T-helper 2 cell (primary cell): ENCODE measurements around the gene BABAM2.

Experiments used
- DNase-seq, 5 experiments: peaks; one replicate each; pipeline versions ENCODE4 v3.0.0 to v3.0.0-alpha.2; 2012 to 2022

Gene BABAM2

DNA sequence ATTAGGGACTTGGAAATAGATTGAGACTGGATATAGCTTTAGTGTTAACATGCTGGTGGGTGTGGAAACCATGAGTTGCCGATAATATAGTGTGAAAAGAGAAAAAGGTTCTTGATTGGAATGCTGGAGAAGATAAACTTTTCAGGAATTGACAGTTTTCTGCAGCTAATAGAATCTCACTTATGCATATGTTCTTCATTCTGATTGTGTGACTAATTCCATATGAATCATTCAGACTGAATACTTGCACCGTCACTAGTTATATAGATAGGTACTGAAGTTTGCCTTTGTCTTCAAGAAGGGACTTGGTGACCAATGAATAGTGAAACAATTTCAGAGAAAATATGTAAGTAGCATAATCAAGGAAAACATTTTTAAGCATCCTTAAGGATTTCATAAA, 276.4 kb downstream of the BABAM2 start:
- DNase-seq: no peak

DNA sequence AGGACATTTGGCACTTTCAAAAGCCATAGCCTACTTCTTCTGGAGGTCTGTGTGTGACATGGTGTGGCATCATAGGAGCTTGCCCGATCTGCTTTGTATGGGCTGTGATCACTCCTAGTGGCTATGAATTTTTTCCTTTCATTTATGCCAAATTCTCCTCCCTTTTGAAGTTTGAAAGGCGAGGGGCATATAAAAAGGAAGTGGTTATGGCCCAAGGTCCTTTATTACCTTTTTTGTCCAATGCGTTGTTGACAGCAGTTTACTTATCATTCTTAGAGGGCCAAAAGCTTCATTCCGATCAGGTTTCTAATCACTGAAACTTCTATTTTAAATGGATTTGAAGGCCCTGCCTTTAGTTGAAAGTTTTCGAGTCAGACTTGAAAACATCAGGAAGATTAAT, 277.8 kb downstream of the BABAM2 start:
- no peak for DNase-seq

DNA sequence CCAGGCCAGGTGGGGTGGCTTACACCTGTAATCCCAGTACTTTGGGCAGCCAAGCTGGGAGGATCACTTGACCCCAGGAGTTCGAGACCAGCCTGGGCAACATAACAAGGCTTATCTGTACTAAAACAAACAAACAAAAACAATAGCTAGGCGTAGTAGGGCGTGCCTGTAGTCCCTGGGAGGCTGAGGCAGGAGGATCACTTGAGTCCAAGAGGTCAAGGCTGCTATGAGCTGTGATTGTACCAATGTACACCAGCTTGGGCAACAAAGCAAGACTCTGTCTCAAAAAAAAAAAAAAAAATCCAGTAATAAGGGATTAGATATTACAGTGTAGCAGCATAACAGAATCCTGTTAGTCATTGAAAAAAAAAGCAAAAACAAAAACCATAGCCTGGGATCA, 279.0 kb downstream of the BABAM2 start:
- no peak for DNase-seq

DNA sequence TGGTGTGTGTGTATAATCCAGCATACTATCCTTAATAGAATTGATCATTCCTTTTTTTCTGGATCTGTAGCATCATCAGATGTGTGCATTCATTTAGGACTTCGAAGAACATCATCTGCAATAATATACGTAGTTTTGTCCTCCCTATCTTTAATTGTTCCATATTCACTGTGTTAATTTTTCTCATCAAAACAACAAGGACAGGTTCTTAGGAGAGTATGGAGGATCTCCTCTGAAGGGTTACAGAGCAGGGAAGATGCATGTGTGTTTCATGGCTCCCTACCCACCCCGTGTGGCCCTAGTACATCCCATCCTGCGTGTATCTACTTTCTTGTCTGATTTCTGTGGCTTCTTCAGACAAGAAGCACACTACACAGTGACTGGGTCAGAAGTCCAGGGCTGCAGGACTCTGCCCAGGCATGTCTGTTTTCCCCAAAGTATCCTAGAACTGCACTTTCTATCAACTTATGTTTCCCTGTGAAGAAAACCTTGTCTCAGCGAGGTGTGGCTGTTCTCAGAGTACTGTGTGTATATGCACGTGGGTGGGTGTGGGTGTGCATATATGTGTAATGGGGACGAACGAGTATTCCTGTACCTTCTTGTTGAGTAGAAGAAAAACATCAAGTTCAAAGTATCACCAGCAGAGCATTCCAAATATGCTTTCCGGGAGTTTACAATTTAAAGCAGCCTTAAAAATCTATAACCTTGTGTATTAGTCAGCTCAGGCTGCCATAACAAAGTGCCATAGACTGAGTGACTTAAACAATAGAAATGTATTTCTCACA, 281.8 kb downstream of the BABAM2 start:
- no peak for DNase-seq

DNA sequence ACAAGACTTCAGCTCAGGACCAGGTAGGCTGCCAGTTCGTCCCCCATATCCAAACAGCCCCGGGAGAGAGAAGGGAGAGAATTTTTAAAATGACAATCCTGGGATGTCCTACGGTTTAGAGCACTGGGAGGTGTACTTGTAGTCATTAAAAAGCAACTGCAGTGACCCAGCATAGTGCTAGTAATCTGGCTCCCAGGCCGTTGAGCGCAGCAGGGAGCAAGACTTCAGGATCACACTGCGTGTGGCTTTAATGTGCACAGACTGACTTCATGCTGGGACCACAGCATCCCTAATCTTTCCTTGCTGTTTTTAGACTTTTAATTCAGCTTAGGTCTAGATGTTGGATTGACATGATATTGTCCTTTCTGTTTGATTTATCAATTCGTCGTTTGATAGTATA, 282.8 kb downstream of the BABAM2 start:
- DNase-seq: no peak

DNA sequence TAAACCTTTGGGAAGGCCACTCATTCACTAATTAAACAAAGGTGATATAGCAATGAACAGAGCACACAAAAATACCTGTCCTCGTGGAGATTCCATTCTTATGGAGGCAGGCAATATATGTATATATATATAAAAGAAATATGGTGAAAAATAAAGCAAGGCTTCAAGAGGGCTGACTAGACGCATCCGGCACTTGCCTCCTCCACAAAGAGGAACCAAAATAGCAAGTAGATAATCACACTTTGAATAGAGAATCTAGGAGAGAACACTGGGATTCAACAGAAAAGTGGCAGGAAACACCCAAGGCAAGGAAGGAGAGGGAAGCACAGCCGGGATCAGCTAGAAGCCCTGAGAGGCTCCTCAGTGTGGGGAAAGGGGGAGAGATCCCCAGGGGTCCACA, 283.7 kb downstream of the BABAM2 start:
- no peak for DNase-seq

DNA sequence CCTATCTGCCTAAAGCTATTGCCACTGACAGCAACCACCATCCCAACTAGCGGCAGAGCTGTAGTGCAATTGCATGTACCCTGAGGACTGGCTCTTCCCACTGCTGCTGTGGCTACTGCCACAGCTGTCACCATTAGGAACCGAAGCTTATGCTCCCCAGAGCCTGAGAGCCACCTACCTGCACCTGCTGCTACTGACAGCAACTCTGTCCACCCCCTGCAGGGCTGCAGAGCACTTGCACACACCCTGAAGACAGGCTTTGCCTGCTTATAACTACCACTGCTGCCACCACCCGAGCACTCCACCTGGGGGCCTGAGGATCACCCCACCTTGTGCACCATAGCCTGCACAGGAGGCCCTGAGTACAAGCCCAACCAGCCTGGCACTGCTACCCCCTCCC, 284.5 kb downstream of the BABAM2 start:
- peak in 1 of 5 experiments; percentile 3 for DNase-seq

DNA sequence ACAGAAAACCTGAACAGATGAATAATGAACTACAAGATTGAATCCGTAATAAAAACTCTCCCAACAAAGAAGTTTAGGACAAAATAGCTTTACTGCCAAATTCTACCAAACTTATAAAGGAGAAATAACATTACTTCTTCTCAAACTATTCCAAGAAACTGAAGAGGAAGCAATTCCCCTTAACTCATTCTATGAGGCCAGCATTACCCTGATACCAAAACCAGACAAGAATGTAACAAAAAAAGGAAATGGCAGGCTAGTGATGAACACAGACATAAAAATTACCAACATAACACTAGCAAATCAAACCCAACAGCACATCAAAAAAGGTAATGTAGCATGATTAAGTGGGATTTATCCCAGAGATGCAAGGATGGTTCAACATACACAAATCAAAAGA, 288.4 kb downstream of the BABAM2 start:
- no peak for DNase-seq

DNA sequence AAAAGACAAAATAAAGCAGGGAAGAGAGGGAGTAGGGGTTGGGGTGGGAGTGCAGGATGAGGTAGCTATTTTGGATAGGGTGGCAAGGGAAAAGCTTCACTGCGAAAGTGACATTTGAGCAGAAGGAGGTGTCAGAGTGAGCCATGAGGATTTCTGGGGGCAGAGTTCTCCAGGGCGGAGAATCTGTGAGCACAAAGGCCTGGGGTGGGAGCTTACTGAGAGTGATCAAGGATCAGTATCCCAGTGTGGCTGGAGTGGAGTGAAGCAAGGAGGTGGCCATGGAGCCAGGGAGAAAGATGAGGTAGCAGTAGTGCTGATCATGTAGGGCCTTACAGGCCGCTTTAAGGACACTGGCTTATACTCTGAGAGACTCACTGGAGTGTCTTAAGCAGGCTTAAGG, 291.3 kb downstream of the BABAM2 start:
- no peak for DNase-seq

DNA sequence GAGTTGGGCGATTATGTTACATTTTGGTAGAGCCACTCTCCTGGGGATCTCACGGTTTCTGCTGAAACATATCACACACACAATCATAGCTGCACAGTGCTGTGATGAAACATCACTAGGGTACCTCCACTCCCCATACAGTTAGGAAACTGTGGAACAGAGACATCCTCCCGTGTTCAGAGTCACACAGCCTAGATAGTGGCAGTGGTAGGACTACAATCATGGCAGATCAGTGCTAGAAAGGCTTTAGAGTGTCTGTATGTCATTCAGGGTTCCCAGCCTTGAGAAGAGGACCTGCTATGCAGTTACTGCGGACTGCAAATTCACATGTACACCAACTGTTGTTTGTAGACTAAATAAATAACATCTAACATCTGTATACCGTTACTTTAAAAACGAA, 291.8 kb downstream of the BABAM2 start:
- no peak for DNase-seq

DNA sequence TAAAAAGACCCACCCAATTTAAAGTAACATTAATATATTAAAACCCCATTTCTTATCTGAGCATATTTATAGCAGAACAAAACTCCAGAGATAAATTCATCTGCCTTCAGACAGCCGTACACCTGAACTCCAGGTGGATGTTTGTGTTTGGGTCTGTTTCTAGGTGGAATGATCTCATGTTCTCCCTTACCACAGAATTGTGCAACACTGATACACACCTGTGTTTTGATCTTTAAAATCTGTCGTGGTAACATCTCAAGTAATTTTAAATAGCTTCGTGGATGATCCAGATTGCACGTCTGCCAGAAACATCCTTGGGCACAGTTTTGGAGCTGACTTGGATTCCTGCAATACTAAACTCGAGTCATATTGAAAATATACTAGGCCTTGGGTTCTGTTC, 294.6 kb downstream of the BABAM2 start:
- DNase-seq: no peak

DNA sequence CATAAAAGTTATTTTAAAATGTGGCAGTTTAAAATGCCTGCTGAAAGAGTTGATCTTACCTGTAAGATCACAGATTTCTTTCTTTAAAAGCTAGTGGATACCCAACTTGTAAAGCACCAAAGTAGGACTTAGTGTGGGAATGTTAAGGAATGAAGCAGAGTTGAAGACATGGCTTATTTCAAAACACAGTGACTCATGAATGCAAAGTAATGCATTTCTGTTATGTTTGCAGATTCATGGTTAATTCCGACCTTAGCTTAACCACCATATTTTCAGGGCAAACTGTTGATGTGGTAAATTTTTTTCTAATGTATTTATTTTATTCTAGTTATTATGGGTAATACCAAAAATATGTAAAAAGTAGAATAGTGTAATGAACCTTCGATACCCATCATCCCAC, 295.4 kb downstream of the BABAM2 start:
- DNase-seq: no peak

DNA sequence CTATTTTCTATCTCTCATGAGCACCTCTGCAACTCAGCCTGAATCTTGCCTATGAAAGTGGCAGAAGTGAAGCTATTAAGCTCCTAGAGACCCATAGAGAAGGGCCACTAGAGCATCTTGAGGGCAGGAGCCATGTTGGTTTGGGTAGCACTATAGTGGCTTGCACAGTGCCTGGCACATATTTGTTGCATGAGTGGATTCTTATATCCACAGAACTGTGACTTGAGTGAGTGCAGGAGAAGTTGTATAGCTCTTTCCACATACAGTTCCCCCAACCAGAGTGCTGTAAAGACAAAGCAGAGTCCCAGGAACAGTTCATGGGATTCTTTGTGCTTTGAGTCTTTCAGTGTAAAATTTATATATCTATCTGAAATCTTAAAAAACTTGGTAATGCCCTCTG, 296.7 kb downstream of the BABAM2 start:
- DNase-seq: no peak

DNA sequence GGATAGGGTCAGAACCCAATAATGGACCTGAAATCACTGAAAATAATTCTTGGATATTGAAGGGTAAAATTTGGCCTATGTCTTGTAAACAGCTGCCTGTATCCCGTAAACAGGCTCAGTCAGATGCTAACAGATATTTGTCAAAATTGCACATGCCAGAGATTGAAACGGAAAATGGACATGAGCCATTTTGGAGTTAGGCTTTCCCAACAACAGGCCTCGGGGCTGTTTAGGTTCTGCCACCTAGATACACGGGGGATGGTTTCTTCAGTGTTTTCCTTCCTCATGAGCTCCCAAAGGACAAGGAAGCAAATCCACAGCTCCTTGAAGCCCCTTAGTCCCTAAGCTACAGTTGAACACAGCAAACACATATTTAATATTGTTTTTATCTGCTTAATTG, 297.9 kb downstream of the BABAM2 start:
- no peak for DNase-seq

DNA sequence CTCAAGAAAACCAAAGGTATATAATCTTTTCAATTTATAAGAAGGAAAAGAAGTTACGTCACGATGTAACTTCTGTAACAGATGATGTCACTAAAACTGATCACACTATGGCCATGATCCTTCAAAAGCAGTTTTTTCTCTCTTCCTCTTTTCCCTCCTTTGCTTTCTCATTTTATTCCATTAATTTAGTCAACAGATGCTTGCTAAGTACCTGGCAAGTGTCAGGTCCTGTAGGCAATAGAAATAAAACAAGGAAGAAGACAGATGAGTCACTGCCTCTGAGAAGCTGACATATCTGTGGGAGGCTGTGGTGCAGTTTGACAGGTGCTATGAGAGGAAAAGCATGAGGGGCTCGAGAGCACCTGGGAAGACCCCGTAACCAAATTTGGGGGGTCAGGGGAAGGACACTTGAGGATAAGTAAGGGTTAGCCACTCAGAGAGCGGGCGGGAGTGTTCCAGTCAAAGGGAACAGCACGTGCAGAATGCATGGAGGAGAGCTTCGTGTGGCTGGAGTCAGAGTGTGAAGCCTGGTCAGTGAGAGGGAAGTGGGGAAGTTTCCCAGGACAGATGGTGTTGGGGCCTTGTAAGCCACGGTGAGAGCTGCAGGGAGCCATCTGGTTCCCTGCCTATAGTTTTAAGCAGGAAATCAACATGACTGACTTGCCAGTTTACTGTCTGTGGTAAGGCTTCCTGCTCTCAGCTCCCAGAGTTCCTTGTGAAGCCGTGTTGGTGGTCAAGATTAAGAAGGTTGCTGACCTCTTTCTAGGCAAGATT, 303.3 kb downstream of the BABAM2 start:
- no peak for DNase-seq

DNA sequence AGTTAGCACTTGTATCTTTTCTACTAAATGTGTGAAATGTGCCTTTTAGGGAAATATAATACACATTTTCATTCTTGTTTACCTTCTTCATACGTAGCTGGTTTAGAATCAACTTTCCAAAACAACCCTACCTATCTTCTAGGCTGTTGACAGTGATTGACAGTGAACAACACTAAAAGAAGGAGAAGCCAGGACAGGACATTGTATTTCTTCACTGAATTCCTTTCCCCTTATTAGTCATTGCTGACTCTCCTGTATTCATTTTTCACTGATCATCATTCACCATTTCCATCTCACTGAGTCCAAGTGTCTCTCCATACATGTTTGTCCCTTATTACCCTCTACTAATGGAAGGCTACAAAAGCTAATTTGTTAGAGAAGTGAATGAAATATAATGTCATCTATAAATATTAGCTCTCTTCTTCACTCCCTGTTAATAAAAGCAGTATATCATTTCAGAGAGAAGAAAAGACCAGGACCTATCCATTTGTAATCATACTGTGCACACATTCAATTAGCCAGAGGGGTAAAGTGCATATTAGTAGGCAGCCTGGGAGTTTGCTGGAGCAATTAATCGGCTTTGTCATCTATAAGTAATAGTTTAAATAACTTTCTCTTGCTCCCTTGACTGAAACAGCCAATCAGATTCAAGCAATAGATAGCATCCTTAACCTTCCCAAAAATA, 309.6 kb downstream of the BABAM2 start:
- DNase-seq: no peak

DNA sequence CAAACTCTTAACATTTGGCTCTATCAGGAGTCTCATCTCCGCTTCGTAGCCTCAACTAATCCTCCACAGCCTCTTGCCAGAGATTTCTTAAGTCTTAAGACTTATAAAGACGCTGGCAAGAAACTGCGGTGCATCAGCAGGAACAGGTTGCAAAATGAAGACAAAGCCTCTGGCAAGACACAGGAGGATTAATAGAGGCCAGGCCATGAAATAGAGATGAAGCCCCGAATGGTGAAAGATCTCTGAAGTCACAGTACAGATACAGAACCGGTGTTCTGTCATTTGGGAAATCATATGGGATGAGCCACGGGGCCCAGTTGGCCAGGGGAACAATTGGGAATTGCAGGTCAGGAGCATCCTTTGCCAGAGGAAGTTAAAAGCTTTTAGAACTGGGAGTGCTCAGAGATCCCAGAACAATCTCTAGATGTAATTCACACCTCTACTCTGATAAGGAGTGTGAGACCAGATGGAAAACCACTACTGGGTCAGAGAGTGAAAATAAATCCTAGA, 311.2 kb downstream of the BABAM2 start:
- no peak for DNase-seq

DNA sequence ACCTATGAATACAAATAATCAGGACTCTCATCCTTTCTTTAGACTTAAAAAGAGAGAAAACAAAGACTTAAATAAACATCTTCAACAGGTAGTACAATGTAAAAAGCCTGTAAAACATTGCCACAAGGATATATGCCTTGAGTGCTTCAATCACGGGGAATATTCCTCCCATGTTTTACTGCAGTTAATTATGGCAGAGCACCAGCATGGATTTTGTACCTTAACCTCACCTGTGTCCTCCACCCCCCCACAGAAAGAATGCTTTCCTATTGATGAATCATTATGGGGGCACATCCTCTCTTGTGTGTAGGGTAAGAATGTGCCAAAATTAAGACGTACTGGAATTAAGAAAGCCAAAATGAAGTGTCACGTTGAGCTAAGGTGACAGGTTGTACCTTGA, 312.2 kb downstream of the BABAM2 start:
- no peak for DNase-seq

DNA sequence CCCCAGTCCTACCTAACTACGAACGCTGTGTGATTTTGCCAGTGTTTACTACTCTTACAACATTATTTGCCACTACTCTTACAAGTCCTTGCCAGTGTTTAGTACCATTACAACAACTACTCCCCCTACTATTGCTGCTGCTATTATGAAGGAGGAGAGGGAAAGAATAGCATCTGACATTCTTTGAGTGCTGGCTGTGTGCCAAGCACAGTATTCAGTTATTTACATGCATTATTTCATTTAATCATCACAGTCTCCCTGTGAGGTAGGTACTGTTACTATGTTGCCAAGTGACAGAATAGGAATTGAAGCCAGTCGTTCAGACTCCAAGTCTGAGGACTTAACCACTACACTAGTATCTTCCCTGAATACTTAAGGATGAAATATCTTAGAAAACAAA, 316.2 kb downstream of the BABAM2 start:
- DNase-seq: no peak

DNA sequence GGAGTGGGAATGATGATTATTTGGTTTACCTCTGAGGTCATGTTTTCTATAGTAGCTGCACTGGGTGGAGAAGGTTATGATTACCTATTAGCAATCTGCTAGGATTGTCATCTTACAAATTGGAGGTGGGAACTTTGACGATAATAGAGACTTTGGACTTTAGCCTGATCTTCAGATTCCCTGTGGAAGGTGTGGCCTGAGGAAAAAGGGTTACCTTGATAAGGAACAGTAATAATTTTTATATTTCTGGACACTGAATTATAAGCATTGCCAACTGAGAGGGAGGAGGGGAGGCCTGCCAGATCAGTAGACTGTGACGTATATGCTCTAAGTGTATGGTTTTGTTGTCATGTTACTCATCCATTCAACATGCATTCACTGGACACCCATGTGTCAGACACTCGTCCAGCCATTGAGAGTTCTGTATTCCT, 318.7 kb downstream of the BABAM2 start:
- DNase-seq: no peak

DNA sequence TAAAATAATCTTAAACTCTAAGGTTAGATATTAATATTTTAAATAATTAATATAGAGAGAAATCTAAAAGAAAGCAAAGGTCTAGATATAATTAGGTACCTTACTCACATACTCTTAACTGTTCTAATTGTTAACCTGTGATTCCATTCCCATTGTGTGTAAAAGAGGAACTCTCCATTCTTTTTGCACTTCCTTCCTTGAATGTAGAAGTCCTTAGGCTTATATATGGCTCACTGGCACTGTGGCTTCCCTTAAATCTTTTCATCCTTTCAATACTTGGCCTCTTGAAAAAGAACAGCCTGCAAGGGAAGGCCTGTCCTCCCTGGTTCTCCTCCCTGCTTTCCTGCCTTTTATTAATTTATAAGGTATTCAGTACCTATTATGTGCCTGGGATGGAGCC, 319.3 kb downstream of the BABAM2 start:
- no peak for DNase-seq

DNA sequence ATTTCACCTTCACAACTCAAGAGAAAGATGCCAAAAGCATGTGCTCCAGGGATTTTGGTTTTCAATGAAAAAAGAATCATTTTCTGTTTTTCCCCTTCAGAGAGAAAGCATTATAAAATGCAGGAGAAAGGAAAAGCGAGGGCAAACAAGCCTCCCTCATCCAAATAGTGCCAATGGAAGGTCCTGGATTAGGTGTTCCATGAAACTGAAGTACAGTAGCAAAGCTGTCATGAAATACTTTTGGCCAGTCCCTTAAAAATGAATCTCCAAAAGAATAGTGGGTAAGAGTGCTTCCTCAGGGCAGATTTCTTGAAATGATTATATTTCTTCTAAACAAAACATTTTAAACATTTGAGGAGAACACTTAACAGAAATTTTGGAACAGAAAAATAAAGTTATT, 320.0 kb downstream of the BABAM2 start:
- no peak for DNase-seq

DNA sequence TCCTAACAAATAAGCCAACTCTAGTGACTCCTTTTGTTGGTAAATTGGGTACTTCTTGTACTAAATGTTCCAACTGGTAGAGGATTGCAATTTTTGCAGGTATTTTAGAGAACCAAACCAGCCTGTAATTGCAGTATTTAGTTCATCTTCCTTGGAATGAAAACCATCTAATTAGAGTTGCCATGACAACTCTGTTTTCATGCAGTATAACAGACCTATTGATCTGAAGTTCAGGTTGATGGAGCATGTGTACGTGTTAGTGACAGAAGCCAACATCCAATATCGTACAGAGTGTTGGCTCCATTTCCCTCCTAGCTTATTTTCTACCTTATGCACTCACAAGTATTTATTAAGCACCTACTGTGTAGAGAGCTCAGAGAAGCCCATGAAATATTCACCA, 325.8 kb downstream of the BABAM2 start:
- DNase-seq: no peak
